H9 (cell line): Measurements from ENCODE around the gene TMCC2. TPM values are rescaled to one million over a fixed set of nuclear protein-coding genes. Genes with fewer than 3 reads are reported as not detected.

Experiments used
- DNase-seq: peaks from one replicate; pipeline ENCODE4 v3.0.0-alpha.2; 2017
- H2AFZ ChIP-seq: one replicate; pipeline ENCODE4 v1.6.1; 2013; ENCODE audit warnings: mild to moderate bottlenecking, low read length, control low read depth, moderate library complexity
- H2AK5ac ChIP-seq: 2 replicates; pipeline ENCODE4 v1.6.1; 2013; ENCODE audit warnings: low read length, control low read depth, mixed read lengths; ENCODE audit not compliant: insufficient read length
- H2BK120ac ChIP-seq: one replicate; pipeline ENCODE4 v1.6.1; 2013; ENCODE audit warnings: low read depth, mild to moderate bottlenecking, low read length, control low read depth, inconsistent platforms; ENCODE audit not compliant: poor library complexity, severe bottlenecking
- H2BK12ac ChIP-seq: 2 replicates; pipeline ENCODE4 v1.6.1; 2013; ENCODE audit warnings: low read length, control low read depth, mixed read lengths, low read depth; ENCODE audit not compliant: insufficient read length
- H2BK15ac ChIP-seq: 2 replicates; pipeline ENCODE4 v1.6.1; 2013; ENCODE audit warnings: low read depth, low read length, control low read depth
- H2BK20ac ChIP-seq: one replicate; pipeline ENCODE4 v1.6.1; 2013; ENCODE audit warnings: low read depth, mild to moderate bottlenecking, low read length, control low read depth, inconsistent platforms; ENCODE audit not compliant: poor library complexity, severe bottlenecking
- H2BK5ac ChIP-seq: 2 replicates; pipeline ENCODE4 v1.6.1; 2013; ENCODE audit warnings: low read length, control low read depth, mixed read lengths; ENCODE audit not compliant: insufficient read length
- H3K14ac ChIP-seq: 2 replicates; pipeline ENCODE4 v1.6.1; 2013; ENCODE audit warnings: low read length, control low read depth; ENCODE audit not compliant: insufficient read depth
- H3K18ac ChIP-seq: 2 replicates; pipeline ENCODE4 v1.6.1; 2013; ENCODE audit warnings: low read depth, mild to moderate bottlenecking, mixed read lengths, low read length, control low read depth; ENCODE audit not compliant: insufficient read length
- H3K23ac ChIP-seq: 2 replicates; pipeline ENCODE4 v1.6.1; 2013; ENCODE audit warnings: low read length, control low read depth, mixed read lengths, low read depth; ENCODE audit not compliant: insufficient read length
- H3K23me2 ChIP-seq: 2 replicates; pipeline ENCODE4 v1.6.1; 2013; ENCODE audit warnings: low read depth, mild to moderate bottlenecking, mixed read lengths, low read length, control low read depth; ENCODE audit not compliant: insufficient read length, poor library complexity, severe bottlenecking
- H3K27ac ChIP-seq: 2 replicates; pipeline ENCODE4 v1.5.1; 2013; ENCODE audit warnings: low read length, control low read depth, mixed read lengths, low read depth; ENCODE audit not compliant: insufficient read length
- H3K27me3 ChIP-seq: 2 replicates; pipeline ENCODE4 v1.6.1; 2013; ENCODE audit warnings: low read length, control low read depth, inconsistent platforms; ENCODE audit not compliant: insufficient read depth
- H3K4ac ChIP-seq: 2 replicates; pipeline ENCODE4 v1.6.1; 2013; ENCODE audit warnings: low read depth, mild to moderate bottlenecking, control low read depth, inconsistent platforms, low read length, moderate library complexity
- H3K4me1 ChIP-seq: 2 replicates; pipeline ENCODE4 v1.6.1; 2013; ENCODE audit warnings: low read length, control low read depth, inconsistent platforms; ENCODE audit not compliant: insufficient read depth
- H3K4me2 ChIP-seq: 2 replicates; pipeline ENCODE4 v1.6.1; 2013; ENCODE audit warnings: low read length, control low read depth, mixed read lengths; ENCODE audit not compliant: insufficient read length, insufficient read depth
- H3K56ac ChIP-seq: 2 replicates; pipeline ENCODE4 v1.6.1; 2013; ENCODE audit warnings: low read depth, mild to moderate bottlenecking, mixed read lengths, low read length, control low read depth; ENCODE audit not compliant: insufficient read length
- H3K79me1 ChIP-seq: 2 replicates; pipeline ENCODE4 v1.6.1; 2013; ENCODE audit warnings: low read depth, mild to moderate bottlenecking, moderate library complexity, low read length, control low read depth, inconsistent platforms; ENCODE audit not compliant: insufficient read depth, poor library complexity, severe bottlenecking
- H3K79me2 ChIP-seq: 2 replicates; pipeline ENCODE4 v1.6.1; 2013; ENCODE audit warnings: low read length, control low read depth, inconsistent platforms; ENCODE audit not compliant: insufficient read depth
- H3K9ac ChIP-seq: 2 replicates; pipeline ENCODE4 v1.6.1; 2013; ENCODE audit warnings: low read length, control low read depth, mixed read lengths; ENCODE audit not compliant: insufficient read length; ENCODE audit errors: extremely low read depth
- H3K9me3 ChIP-seq: one replicate; pipeline ENCODE4 v1.6.1; 2013; ENCODE audit warnings: low read depth, low read length, inconsistent platforms; ENCODE audit not compliant: control insufficient read depth
- H3T11ph ChIP-seq: one replicate; pipeline ENCODE4 v1.6.1; 2013; ENCODE audit warnings: mild to moderate bottlenecking, low read length, control low read depth, inconsistent platforms
- H4K20me1 ChIP-seq: one replicate; pipeline ENCODE4 v1.6.1; 2013; ENCODE audit not compliant: control insufficient read depth, insufficient read length, insufficient read depth
- H4K5ac ChIP-seq: 2 replicates; pipeline ENCODE4 v1.6.1; 2013; ENCODE audit warnings: low read depth, mild to moderate bottlenecking, mixed read lengths, low read length, control low read depth; ENCODE audit not compliant: insufficient read length
- H4K8ac ChIP-seq: replicated peaks from 2 replicates; pipeline ENCODE4 v1.6.1; 2013; ENCODE audit warnings: low read length, control low read depth, mixed read lengths, low read depth; ENCODE audit not compliant: insufficient read length
- H4K91ac ChIP-seq: 2 replicates; pipeline ENCODE4 v1.6.1; 2013; ENCODE audit warnings: low read depth, mild to moderate bottlenecking, moderate library complexity, mixed read lengths, low read length, control low read depth; ENCODE audit not compliant: insufficient read length
- H3K27ac Mint-ChIP-seq, 3 experiments: 2 replicates in 2 of 3; 3 replicates in 1 of 3; pipeline ENCODE4 v1.8.0; 2020 to 2021; ENCODE audit warnings: mixed read lengths in 3 of 3, mild to moderate bottlenecking in 1 of 3, moderate library complexity in 1 of 3
- H3K27me3 Mint-ChIP-seq: 2 replicates; pipeline ENCODE4 v1.8.0; 2021; ENCODE audit warnings: low read depth, mild to moderate bottlenecking, moderate library complexity, mixed read lengths
- H3K36me3 Mint-ChIP-seq, 3 experiments: 2 replicates in 2 of 3; 3 replicates in 1 of 3; pipeline ENCODE4 v1.8.0; 2020 to 2021; ENCODE audit warnings: low read depth in 3 of 3, mixed read lengths in 3 of 3; ENCODE audit not compliant: insufficient read depth in 1 of 3
- H3K4me1 Mint-ChIP-seq, 2 experiments: 2 replicates each; pipeline ENCODE4 v1.8.0; 2020; ENCODE audit warnings: mixed read lengths in 2 of 2
- H3K4me3 Mint-ChIP-seq, 2 experiments: 2 replicates in 1 of 2; 3 replicates in 1 of 2; pipeline ENCODE4 v1.8.0; 2020 to 2021; ENCODE audit warnings: mild to moderate bottlenecking in 2 of 2, mixed read lengths in 2 of 2, moderate library complexity in 1 of 2
- H3K9me3 Mint-ChIP-seq, 2 experiments: 2 replicates in 1 of 2; 3 replicates in 1 of 2; pipeline ENCODE4 v1.8.0; 2020; ENCODE audit warnings: mild to moderate bottlenecking in 2 of 2, mixed read lengths in 2 of 2, moderate library complexity in 1 of 2
- CTCF ChIP-seq: fragments of 200-600 bp; sonication (generic); conservative IDR thresholded peaks from 3 replicates; pipeline ENCODE4 v1.8.0; 2021; ENCODE audit warnings: antibody characterized with exemption, mild to moderate bottlenecking
- WGBS: extraction: QIAGEN DNeasy Blood & Tissue Kit; methylation state at CpG from one replicate; pipeline ENCODE4 v1.1.7; 2013; ENCODE audit warnings: missing lambda C conversion rate, low lambda C conversion rate, mixed read lengths; ENCODE audit not compliant: insufficient read length; ENCODE audit errors: extremely low coverage; 5-methylcytosine and 5-hydroxymethylcytosine counted together
- total RNA-seq: library from RNA; stranded (reverse); gene quantifications from 2 replicates; pipeline ENCODE4 v1.2.1, GENCODE V29; 2021

Gene TMCC2
- total RNA-seq, 1 experiment from 2014 or later = 11.7 TPM

DNA sequence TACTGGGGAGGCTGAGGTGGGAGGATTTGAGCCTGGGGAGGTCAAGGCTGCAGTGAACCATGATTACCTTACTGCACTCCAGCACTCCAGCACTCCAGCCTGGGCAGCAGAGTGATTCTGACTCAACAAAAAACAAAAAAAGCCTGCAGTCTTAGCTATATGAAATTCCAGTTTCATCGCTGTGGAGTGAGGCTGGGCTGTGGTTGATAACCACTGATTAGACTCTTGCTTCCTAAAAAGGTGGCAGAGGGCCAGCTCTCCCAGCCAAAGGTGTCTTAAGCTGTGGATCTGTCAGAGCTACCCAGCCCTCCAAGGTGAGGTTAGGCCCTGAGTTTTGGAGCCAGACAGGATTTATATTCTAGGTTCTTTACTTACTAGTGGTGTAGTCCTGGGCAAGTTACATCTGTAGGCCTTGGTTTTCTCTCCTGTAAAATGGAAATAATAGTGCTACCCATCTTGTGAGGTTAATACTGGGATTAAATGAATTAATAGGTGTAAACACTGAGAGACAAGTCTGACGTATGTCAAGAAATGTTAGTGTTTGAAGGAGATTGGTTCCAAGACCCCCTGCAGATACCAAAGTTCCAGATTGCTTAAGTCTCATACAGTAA lies 35.9 kb downstream of the TMCC2 start:
- Histone ChIP-seq H2BK12ac (no peak overlapping the region), H3K56ac (no peak overlapping the region), H4K8ac (no peak overlapping the region), H2BK20ac (no peak overlapping the region), H4K20me1 (no peaks in the 10 kb centered on the region), H2AK5ac (no peak overlapping the region), H2BK5ac (no peak overlapping the region), H3K23me2 (no peaks in the 10 kb centered on the region), H3K4me1 (peaks cover 6% of the 10 kb centered on the region; the same call in 1 of the 2 replicates), H3T11ph (no peak overlapping the region), H3K27me3 (no peaks in the 10 kb centered on the region), H3K23ac (no peak overlapping the region), H2AFZ (no peak overlapping the region), H3K4ac (no peak overlapping the region), H3K79me2 (no peaks in the 10 kb centered on the region), H2BK120ac (no peak overlapping the region), H3K27ac (no peak overlapping the region), H3K18ac (no peak overlapping the region), H3K9ac (no peak overlapping the region), H3K14ac (no peak overlapping the region; the same call in 1 of the 2 replicates), H4K91ac (no peak overlapping the region), H3K9me3 (no peaks in the 10 kb centered on the region), H3K4me2 (no peak overlapping the region), H2BK15ac (no peak overlapping the region), H4K5ac (no peak overlapping the region), H3K79me1 (no peaks in the 10 kb centered on the region)
- H3K4me3 Mint-ChIP-seq = no peak overlapping the region
- H3K9me3 Mint-ChIP-seq = no peaks in the 10 kb centered on the region
- H3K27ac Mint-ChIP-seq = no peak overlapping the region
- H3K4me1 Mint-ChIP-seq = peaks cover 35 to 36% of the 10 kb centered on the region in 2 experiments
- no peak for TF ChIP-seq CTCF
- no peak for DNase-seq
- no peaks in the 10 kb centered on the region; the same call in none of the 2 replicates for H3K27me3 Mint-ChIP-seq
- WGBS = no CpG with 5 or more reads among the region's 2 CpGs
- H3K36me3 Mint-ChIP-seq = no peaks in the 10 kb centered on the region; a peak in 1 of 7 replicates
